ENCODE measurements around the gene SVEP1. TPM values are rescaled to one million over a fixed set of nuclear protein-coding genes. Genes with fewer than 3 reads are reported as not detected.

Gene SVEP1
- polyA plus RNA-seq, 1 of the 3 experiments (the other 2 are of a cell fraction) = 0.10 TPM

- TF ChIP-seq JUND (IDR thresholded peaks at IDR 0.05) = no peak
- TF ChIP-seq CTCF (IDR thresholded peaks at IDR 0.05) = no peak
Observed at GRCh38 chr9:110479481-110479880, 100.1 kb downstream of the SVEP1 start (continued).

- no peak overlapping the region for H3K4me3 ChIP-seq (ENCODE audit: low read depth in 2 of 2, low read length in 1 of 2)
- H3K27ac ChIP-seq (ENCODE audit: low read depth in 2 of 2, low read length in 1 of 2) = no peak overlapping the region
- no peak overlapping the region for H2AFZ ChIP-seq (ENCODE audit: low read depth)
- H3K9me3 ChIP-seq = no peaks in the 10 kb centered on the region; the same call in 1 of the 2 replicates
- H3K4me2 ChIP-seq = no peak overlapping the region
- ChIA-PET CTCF (no interaction called here), POLR2A (no interaction called here)
- WGBS (ENCODE audit: low lambda C conversion rate) = 12% methylated on average over 3 of the region's 3 CpGs
- H4K20me1 ChIP-seq (ENCODE audit: insufficient read depth) = no peaks in the 10 kb centered on the region
- H3K9ac ChIP-seq = no peak overlapping the region
- H3K79me2 ChIP-seq (ENCODE audit: insufficient read depth) = no peaks in the 10 kb centered on the region
- no peaks in the 10 kb centered on the region for H3K9me2 ChIP-seq
- H3K4me1 ChIP-seq (ENCODE audit: control insufficient read depth in 1 of 2, insufficient read depth in 2 of 2, low read depth in 1 of 2, low read length in 1 of 2) = no peaks in the 10 kb centered on the region
- H3F3A ChIP-seq (replicated peaks; ENCODE audit: insufficient read depth) = no peaks in the 10 kb centered on the region
- H3K36me3 ChIP-seq (replicated peaks in 1 of 2; ENCODE audit: control insufficient read depth in 1 of 2, insufficient read depth in 2 of 2, low read length in 1 of 2) = no peaks in the 10 kb centered on the region
- no peaks in the 10 kb centered on the region for H3K27me3 ChIP-seq (ENCODE audit: insufficient read depth)
- no peak for DNase-seq
- TF ChIP-seq RCOR1 (IDR thresholded peaks at IDR 0.05; ENCODE audit: low read length) (no peak), RAD21 (IDR thresholded peaks at IDR 0.05; ENCODE audit: low read length) (no peak), NRF1 (IDR thresholded peaks at IDR 0.05; ENCODE audit: low read depth, low read length) (no peak), CHD2 (IDR thresholded peaks at IDR 0.05; ENCODE audit: low read length, partially characterized antibody) (no peak), FOXM1 (IDR thresholded peaks at IDR 0.05; ENCODE audit: low read depth) (no peak), EZH2phosphoT487 (IDR thresholded peaks at IDR 0.05; ENCODE audit: borderline replicate concordance, low read depth) (no peak), MEF2A (IDR thresholded peaks at IDR 0.05; ENCODE audit: borderline replicate concordance, low read depth) (no peak), REST (IDR thresholded peaks at IDR 0.05; ENCODE audit: low read depth, low read length) (no peak), ELF1 (IDR thresholded peaks at IDR 0.05) (no peak), MAX (IDR thresholded peaks at IDR 0.05; ENCODE audit: low read depth) (no peak), RXRA (IDR thresholded peaks at IDR 0.05; ENCODE audit: borderline replicate concordance, low read depth) (no peak), CTCF (IDR thresholded peaks at IDR 0.05) (no peak)
Observed at GRCh38 chr9:110476251-110476650, 103.3 kb downstream of the SVEP1 start.

Measured in SK-N-SH (cell line).